Esophagus muscularis mucosa (tissue), 3 donors: ENCODE measurements around the gene RER1.

Experiments
- CTCF ChIP-seq, 3 experiments: fragments of 200-600 bp in 2 of 3; fragments of 450-650 bp in 1 of 3; sonication (generic) in 2 of 3; IDR thresholded peaks; one replicate each; pipeline ENCODE4 v1.5.1; 2017 to 2019; ENCODE audit warnings: antibody characterized with exemption in 3 of 3, mild to moderate bottlenecking in 2 of 3, moderate library complexity in 1 of 3
- POLR2A ChIP-seq: fragments of 450-650 bp; IDR thresholded peaks from one replicate; pipeline ENCODE4 v1.6.1; 2017; ENCODE audit warnings: antibody characterized with exemption, moderate library complexity, mild to moderate bottlenecking, low read depth

GRCh38 chr1:2439369-2439768 lies 47.7 kb downstream of the RER1 start:
- TF ChIP-seq CTCF (IDR thresholded peaks at IDR 0.05) (no peak), POLR2A (no peak)
